ENCODE data around the gene ETFBKMT.
"Not testable (repeated sequence)": the region's sequence is repeated elsewhere in the genome, so short reads cannot be mapped to it uniquely, and the experiment has no call there.

The ETFBKMT gene

DNA sequence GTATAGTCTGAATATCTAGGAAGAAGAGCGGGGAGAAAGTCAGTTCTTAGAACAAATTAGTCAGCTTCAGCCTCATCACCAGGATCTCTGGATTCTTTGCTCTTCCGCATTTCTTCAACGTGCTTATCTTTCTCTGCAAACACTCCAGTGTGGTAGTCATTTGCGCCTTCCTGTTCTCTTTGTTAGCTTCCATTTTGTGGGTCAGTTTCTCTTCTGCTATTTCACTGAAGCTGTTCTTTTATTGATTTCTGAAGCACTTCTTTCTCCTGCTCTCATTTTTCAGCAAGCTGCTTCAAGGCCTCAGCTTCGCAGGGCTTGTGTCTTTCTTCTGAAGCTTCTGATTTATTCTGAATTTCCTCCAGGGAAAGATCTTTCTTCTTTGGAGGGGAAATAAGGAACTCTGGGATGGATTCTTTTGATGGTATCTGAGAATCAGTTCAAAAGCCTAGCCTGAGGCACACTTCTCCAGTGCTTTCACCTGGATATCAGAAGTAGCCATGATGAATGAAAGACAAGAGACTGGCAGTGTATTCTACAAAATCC is 55.9 kb downstream of the ETFBKMT start:
- peak; percentile 14 for DNase-seq (ENCODE audit: low read depth, low spot score)
- TF ChIP-seq, protein P1, sequence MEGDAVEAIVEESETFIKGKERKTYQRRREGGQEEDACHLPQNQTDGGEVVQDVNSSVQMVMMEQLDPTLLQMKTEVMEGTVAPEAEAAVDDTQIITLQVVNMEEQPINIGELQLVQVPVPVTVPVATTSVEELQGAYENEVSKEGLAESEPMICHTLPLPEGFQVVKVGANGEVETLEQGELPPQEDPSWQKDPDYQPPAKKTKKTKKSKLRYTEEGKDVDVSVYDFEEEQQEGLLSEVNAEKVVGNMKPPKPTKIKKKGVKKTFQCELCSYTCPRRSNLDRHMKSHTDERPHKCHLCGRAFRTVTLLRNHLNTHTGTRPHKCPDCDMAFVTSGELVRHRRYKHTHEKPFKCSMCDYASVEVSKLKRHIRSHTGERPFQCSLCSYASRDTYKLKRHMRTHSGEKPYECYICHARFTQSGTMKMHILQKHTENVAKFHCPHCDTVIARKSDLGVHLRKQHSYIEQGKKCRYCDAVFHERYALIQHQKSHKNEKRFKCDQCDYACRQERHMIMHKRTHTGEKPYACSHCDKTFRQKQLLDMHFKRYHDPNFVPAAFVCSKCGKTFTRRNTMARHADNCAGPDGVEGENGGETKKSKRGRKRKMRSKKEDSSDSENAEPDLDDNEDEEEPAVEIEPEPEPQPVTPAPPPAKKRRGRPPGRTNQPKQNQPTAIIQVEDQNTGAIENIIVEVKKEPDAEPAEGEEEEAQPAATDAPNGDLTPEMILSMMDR (IDR thresholded peaks at IDR 0.05; ENCODE audit: low read depth, low read length), result no peak
- in situ Hi-C loops (cut with HindIII; ENCODE audit: low sequenced_read_pairs), result no loop called here
- no peak overlapping the region for H3K4me3 ChIP-seq (ENCODE audit: low read depth, low read length)

DNA sequence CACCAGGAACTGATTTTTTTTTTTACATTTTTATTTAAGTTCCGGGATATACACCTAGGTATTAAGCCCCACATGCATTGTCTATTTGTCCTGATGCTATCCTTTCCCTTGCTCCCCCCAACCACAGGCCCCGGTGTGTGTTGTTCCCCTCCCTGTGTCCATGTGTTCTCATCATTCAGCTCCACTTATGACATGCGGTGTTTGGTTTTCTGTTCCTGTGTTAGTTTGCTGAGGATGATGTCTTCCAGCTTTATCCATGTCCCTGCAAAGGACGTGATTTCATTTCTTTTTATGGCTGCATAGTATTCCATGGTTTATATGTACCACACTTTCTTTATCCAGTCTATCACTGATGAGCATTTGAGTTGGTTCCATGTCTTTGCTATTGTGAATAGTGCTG is 57.5 kb downstream of the ETFBKMT start:
- DNase-seq (ENCODE audit: low read depth, low spot score); in situ Hi-C loops (cut with HindIII; ENCODE audit: low sequenced_read_pairs); H3K4me3 ChIP-seq (ENCODE audit: low read depth, low read length): not testable (repeated sequence)

DNA sequence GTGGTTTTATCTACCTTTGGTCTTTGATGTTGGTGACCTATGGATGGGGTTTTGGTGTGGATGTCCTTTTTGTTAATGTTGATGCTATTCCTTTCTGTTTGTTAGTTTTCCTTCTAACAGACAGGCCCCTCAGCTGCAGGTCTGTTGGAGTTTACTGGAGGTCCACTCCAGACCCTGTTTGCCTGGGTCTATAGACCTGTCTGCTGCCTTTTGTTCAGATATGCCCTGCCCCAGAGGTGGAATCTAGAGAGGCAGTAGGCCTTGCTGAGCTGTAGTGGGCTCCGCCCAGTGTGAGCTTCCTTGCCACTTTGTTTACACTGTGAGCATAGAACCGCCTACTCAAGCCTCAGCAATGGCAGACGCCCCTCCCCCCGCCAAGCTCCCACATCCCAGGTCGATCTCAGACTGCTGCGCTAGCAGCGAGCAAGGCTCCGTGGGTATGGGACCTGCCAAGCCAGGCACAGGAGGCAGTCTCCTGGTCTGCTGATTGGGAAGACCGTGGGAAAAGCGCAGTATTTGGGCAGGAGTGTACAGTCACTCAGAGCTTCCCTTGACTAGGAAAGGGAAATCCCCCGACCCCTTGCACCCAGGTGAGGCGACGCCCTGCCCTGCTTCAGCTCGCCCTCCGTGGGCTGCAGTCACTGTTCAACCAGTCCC is 59.2 kb downstream of the ETFBKMT start:
- H3K4me3 ChIP-seq (ENCODE audit: low read depth, low read length); DNase-seq (ENCODE audit: low read depth, low spot score); in situ Hi-C loops (cut with HindIII; ENCODE audit: low sequenced_read_pairs): not testable (repeated sequence)

DNA sequence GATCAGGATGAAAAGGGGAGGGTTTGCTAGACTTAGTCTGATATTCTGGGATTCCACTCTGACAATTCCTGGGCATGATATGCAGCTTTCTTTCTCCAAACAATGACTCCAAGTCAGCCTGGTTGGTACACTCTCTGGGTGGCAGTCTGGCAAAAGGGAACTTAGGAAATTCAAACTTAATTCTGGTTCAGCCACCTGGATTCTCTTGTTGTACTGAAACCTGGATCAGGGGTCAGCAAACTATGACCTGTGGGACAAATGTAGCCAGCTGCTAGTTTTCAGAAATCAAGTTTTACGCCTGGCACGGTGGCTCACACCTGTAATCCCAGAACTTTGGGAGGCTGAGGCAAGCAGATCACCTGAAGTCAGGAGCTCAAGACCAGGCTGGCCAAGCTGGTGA is 63.1 kb downstream of the ETFBKMT start:
- TF ChIP-seq, protein P1 (IDR thresholded peaks at IDR 0.05; ENCODE audit: low read depth, low read length), result no peak
- no peak overlapping the region for H3K4me3 ChIP-seq (ENCODE audit: low read depth, low read length)
- in situ Hi-C loops (cut with HindIII; ENCODE audit: low sequenced_read_pairs), result no loop called here
- no peak for DNase-seq (ENCODE audit: low read depth, low spot score)

All from astrocyte of the spinal cord (primary cell).